CD4-positive, alpha-beta T cell (primary cell): ENCODE results near the gene PANX2. TPM values are rescaled to one million over a fixed set of nuclear protein-coding genes. Genes with fewer than 3 reads are reported as not detected.

ENCODE experiments used
- ATAC-seq: fragments of 200-7000 bp; cut with Tn5 transposase; one replicate; pipeline ENCODE4 v1.10.0; 2022; ENCODE audit warnings: mild to moderate bottlenecking; ENCODE audit not compliant: poor library complexity
- CTCF ChIA-PET: fragments of 350-600 bp; sonication (Branson Sonifier 250); formaldehyde crosslinking; loops from one replicate; lab custom pipeline; 2021; ENCODE audit warnings: antibody characterized with exemption, inconsistent platforms; lab: Charles Lee
- POLR2A ChIA-PET: fragments of 350-600 bp; sonication (Branson Sonifier 250); formaldehyde crosslinking; loops from one replicate; lab custom pipeline; 2021; ENCODE audit warnings: antibody characterized with exemption, inconsistent platforms; lab: Charles Lee
- DNase-seq, 14 experiments: peaks; one replicate each; pipeline ENCODE4 v3.0.0-alpha.2; 2013 to 2020; ENCODE audit warnings: mixed read lengths in 2 of 14
- H3K27ac ChIP-seq, 2 donors: one replicate each; pipeline versions ENCODE4 v1.5.1 to v1.7.0; 2013; ENCODE audit warnings: low read length in 2 of 2, low read depth in 1 of 2, mild to moderate bottlenecking in 1 of 2
- H3K27me3 ChIP-seq, 2 experiments: 1 replicate in 1 of 2; 2 replicates in 1 of 2; pipeline versions ENCODE4 v1.6.1 to v1.7.0; 2013; ENCODE audit warnings: low read length in 2 of 2, control low read depth in 1 of 2, mild to moderate bottlenecking in 1 of 2, moderate library complexity in 1 of 2; ENCODE audit not compliant: insufficient read depth in 2 of 2, control insufficient read depth in 1 of 2
- H3K36me3 ChIP-seq: one replicate; pipeline ENCODE4 v1.6.1; 2013; ENCODE audit warnings: low read length, control low read depth; ENCODE audit not compliant: insufficient read depth
- H3K4me1 ChIP-seq: one replicate; pipeline ENCODE4 v1.6.1; 2013; ENCODE audit warnings: low read length, control low read depth; ENCODE audit not compliant: insufficient read depth
- H3K4me3 ChIP-seq: one replicate; pipeline ENCODE4 v1.5.1; 2013; ENCODE audit warnings: mild to moderate bottlenecking, low read length, moderate library complexity
- H3K9me3 ChIP-seq, 2 experiments: 1 replicate in 1 of 2; 2 replicates in 1 of 2; pipeline versions ENCODE4 v1.6.1 to v1.7.0; 2013; ENCODE audit warnings: low read length in 2 of 2, mild to moderate bottlenecking in 2 of 2, control low read depth in 1 of 2, moderate library complexity in 1 of 2; ENCODE audit not compliant: control insufficient read depth in 1 of 2, insufficient read depth in 1 of 2
- H3K27ac Mint-ChIP-seq: one replicate; pipeline ENCODE4 v1.8.0; 2020; ENCODE audit warnings: mixed read lengths
- H3K27me3 Mint-ChIP-seq: one replicate; pipeline ENCODE4 v1.8.0; 2021; ENCODE audit warnings: mixed read lengths
- H3K36me3 Mint-ChIP-seq: one replicate; pipeline ENCODE4 v1.8.0; 2021; ENCODE audit warnings: low read depth, mixed read lengths
- H3K4me1 Mint-ChIP-seq: one replicate; pipeline ENCODE4 v1.8.0; 2021; ENCODE audit warnings: low read depth, mixed read lengths
- H3K4me3 Mint-ChIP-seq: one replicate; pipeline ENCODE4 v1.8.0; 2020; ENCODE audit warnings: mild to moderate bottlenecking, mixed read lengths
- H3K9me3 Mint-ChIP-seq: one replicate; pipeline ENCODE4 v1.8.0; 2020; ENCODE audit warnings: mixed read lengths
- intact Hi-C, 2 experiments: fragments of 100-400 bp; cut with DNase I in 1 of 2; cut with micrococcal nuclease in 1 of 2; formaldehyde crosslinking; loops; one replicate each; pipeline versions ENCODE4 v1.15.1 to v1.9.0; 2023 to 2025; cut with DNase I, micrococcal nuclease
- total RNA-seq, 174 experiments: library from RNA in 2 of 174; stranded (reverse) in 2 of 174; gene quantifications; one replicate each; pipeline ENCODE4 v1.2.3 and lab custom pipeline; 2021 to 2026
- TF ChIP-seq, protein P1 (sequence below): fragments of 200-600 bp; IDR thresholded peaks from one replicate; pipeline ENCODE4 v1.8.0; 2022; ENCODE audit warnings: antibody characterized with exemption, mild to moderate bottlenecking

PANX2 gene
- total RNA-seq, 2 experiments from 2014 or later = 0.11 to 0.16 TPM

DNA sequence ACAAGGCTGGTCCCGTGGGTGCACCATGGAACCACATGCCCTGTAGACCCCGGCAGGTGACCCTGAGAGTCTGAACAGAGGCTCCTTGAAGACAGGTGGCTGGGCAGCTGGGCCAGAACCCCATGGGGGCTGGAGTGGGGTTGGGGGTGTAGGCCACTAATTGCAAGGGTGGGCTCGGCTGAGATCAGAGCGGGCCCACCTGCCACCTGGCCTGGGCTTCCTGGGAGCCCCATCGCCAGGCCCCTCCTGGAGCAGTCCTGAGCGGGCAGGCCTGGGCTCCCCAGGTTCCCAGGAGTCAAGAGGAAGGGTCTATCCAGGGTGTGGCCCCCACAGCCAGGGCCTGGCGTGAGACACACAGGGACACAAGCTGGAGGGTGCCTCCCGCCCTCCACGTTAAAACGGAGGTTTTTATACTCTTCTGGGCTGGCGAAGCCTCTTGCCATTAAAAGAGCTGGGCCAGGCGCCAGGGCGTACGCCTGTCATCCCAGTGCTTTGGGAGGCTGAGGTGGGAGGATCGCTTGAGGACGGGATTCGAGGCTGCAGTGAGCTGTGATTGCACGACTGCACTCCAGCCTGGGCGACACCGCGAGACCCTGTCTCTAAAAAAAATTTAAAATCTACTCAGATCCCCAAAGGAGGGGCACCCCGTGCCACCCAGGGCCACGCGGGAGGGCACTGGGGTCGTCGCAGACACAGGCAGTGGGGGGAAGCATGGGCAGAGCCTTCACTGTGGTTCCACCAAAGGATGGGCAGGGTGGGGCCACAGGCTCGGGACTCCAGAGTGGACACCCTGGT lies 10.4 kb downstream of the PANX2 start:
- ATAC-seq (no peak), DNase-seq (no peak)
- Mint-ChIP-seq H3K36me3 (no peaks in the 10 kb centered on the region), H3K9me3 (no peaks in the 10 kb centered on the region), H3K4me3 (peak overlapping the region; percentile 11), H3K4me1 (peaks cover 4% of the 10 kb centered on the region), H3K27ac (no peak overlapping the region), H3K27me3 (peaks cover 12% of the 10 kb centered on the region)
- Histone ChIP-seq H3K9me3 (peaks cover 0 to 4% of the 10 kb centered on the region in 2 experiments), H3K27ac (no peak overlapping the region), H3K36me3 (no peaks in the 10 kb centered on the region), H3K4me1 (peaks cover 11% of the 10 kb centered on the region), H3K27me3 (peaks cover 0 to 2% of the 10 kb centered on the region in 2 experiments), H3K4me3 (no peak overlapping the region)
- CTCF ChIA-PET = no interaction called here
- POLR2A ChIA-PET = no interaction called here
- intact Hi-C loops = no loop called here
- TF ChIP-seq, protein P1, sequence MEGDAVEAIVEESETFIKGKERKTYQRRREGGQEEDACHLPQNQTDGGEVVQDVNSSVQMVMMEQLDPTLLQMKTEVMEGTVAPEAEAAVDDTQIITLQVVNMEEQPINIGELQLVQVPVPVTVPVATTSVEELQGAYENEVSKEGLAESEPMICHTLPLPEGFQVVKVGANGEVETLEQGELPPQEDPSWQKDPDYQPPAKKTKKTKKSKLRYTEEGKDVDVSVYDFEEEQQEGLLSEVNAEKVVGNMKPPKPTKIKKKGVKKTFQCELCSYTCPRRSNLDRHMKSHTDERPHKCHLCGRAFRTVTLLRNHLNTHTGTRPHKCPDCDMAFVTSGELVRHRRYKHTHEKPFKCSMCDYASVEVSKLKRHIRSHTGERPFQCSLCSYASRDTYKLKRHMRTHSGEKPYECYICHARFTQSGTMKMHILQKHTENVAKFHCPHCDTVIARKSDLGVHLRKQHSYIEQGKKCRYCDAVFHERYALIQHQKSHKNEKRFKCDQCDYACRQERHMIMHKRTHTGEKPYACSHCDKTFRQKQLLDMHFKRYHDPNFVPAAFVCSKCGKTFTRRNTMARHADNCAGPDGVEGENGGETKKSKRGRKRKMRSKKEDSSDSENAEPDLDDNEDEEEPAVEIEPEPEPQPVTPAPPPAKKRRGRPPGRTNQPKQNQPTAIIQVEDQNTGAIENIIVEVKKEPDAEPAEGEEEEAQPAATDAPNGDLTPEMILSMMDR = no peak

DNA sequence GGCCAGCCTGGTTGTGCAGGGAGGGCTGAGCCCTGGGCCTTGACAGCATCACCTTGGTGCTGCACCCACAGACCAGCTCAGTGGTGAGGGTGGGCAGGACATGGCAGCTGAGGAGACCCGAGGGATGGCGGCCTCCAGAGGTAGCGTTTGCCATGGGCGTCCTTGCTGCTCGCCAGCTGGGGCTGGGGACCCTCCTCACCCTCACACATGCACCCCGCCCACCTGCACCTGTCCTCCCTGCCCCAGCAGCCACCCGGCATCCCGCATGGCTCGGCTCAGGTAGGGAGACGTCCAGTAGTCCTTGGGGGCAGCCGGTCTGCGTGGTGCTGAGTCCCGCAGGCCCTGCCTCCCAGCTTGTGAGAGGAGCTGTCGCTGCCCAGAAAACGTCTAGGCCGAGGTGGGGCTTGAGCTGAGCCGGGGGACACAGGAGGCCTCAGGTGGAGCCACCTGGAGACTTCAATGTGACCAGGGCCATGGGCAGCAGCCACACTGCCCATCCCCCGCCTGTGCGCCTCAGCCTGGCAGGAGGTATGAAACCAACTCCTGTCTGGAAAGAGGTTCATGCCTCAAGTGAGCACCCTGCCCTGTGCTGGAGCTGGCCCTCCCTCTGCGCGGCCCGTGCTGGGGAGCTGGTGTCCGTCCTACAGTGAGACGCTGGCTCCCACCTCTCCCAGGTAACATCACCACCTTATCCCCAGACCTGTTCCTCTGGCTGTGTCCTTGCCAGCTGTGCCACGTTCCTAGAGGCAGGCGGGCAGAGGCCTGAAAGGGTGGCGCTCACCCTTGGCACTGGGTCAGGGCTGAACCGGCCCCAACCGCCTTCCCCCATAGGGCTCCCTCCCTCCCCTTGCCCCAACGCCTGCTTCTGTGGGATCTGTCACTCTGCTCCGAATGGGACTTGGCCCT lies 11.9 kb downstream of the PANX2 start:
- ATAC-seq (no peak), DNase-seq (peak in 2 of 14 experiments; percentile 4 to 29)
- Mint-ChIP-seq H3K36me3 (peaks cover 2% of the 10 kb centered on the region), H3K27me3 (peaks cover 12% of the 10 kb centered on the region), H3K4me1 (peaks cover 12% of the 10 kb centered on the region), H3K4me3 (no peak overlapping the region), H3K9me3 (no peaks in the 10 kb centered on the region), H3K27ac (no peak overlapping the region)
- Histone ChIP-seq H3K36me3 (no peaks in the 10 kb centered on the region), H3K4me3 (no peak overlapping the region), H3K27me3 (peaks cover 0 to 2% of the 10 kb centered on the region in 2 experiments), H3K4me1 (peaks cover 22% of the 10 kb centered on the region), H3K27ac (no peak overlapping the region), H3K9me3 (no peaks in the 10 kb centered on the region)
- TF ChIP-seq, protein P1 = no peak
- ChIA-PET POLR2A (interaction anchor here (0.6 to 1.7 kb wide), 2 partner anchors 8 to 344 kb away, joined by 3 to 6 read pairs; no protein-coding TSS in a partner anchor), CTCF (no interaction called here)
- intact Hi-C loops = no loop called here

DNA sequence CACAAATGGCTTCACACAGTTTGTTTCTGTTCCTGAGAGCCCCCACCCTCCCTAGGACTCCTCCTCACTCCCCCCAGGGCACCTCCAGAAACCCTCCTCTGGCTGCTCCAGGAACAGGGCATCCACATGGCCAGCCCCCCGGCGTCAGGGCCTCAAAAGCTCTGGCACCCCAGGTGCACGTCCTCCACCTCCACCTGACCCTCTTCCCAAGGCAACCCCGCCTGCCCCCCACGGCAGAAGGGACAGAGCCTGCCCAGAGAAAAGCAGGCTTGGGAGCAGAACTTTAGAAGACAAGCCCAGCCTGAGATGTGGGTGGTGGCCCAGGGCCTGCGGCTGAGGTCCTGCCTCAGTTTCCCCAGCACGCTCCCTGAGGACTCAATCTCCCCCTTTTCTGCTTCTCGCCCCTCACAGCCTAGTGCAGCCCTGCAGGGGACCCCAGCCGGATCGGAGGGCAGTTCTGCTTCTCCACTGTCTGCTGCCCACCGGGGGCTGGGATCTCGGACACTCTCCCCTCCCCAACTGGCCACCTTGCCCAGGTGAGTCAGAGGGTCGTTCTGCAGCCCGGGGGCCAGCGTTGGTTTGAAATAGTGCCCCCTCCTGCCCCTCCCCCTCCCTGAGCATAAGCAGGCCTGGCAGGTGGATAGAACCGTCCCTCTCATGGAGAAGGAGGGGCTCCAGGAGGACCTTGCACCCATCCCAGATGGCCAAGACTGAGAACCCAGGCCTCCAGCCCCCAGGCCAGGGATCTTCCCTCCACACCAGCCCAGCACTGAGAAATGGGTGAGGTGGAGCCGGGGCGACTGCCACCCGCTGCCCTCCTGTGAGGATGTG lies 12.8 kb downstream of the PANX2 start:
- peaks cover 31% of the 10 kb centered on the region for H3K4me1 ChIP-seq

More for the DNA sequence above, 12.8 kb downstream of the PANX2 start:
- H3K27ac Mint-ChIP-seq = peak overlapping the region; percentile 64
- H3K9me3 ChIP-seq = no peaks in the 10 kb centered on the region
- H3K36me3 ChIP-seq = no peaks in the 10 kb centered on the region
- peaks cover 0 to 2% of the 10 kb centered on the region in 2 experiments for H3K27me3 ChIP-seq
- no peak overlapping the region for H3K4me3 ChIP-seq
- peaks cover 15% of the 10 kb centered on the region for H3K4me1 Mint-ChIP-seq
- CTCF ChIA-PET = no interaction called here
- DNase-seq (peak in 2 of 14 experiments; percentile 6 to 23), ATAC-seq (no peak)
- POLR2A ChIA-PET = interaction anchor here (0.6 to 1.7 kb wide), 2 partner anchors 7 to 345 kb away, joined by 3 to 6 read pairs; no protein-coding TSS in a partner anchor
- no peak overlapping the region for H3K27ac ChIP-seq
- peaks cover 4% of the 10 kb centered on the region for H3K36me3 Mint-ChIP-seq
- no peaks in the 10 kb centered on the region for H3K9me3 Mint-ChIP-seq
- intact Hi-C loops = no loop called here
- H3K27me3 Mint-ChIP-seq = peaks cover 12% of the 10 kb centered on the region
- peak overlapping the region; percentile 81 for H3K4me3 Mint-ChIP-seq
- TF ChIP-seq, protein P1 = no peak
